Measurements from ENCODE around the gene C12orf76. TPM values are rescaled to one million over a fixed set of nuclear protein-coding genes. Genes with fewer than 3 reads are reported as not detected.

The C12orf76 gene
- total and polyA plus RNA-seq, 9 of the 15 experiments (the other 6 are each of a cell fraction or from before 2014, with no cell fraction given), result 6.3 to 38.6 (median 12.3) TPM

- peak; percentile 84 for TF ChIP-seq JUND (IDR thresholded peaks at IDR 0.05; ENCODE audit: borderline replicate concordance, low read depth, low read length)
- no peak; the same call in 2 of the 3 replicates for TF ChIP-seq JUND (tag; IDR thresholded peaks at IDR 0.05; ENCODE audit: borderline replicate concordance, low read depth, low read length)
- peak; percentile 32 for TF ChIP-seq CCNT2 (IDR thresholded peaks at IDR 0.05; ENCODE audit: borderline replicate concordance, extremely low read depth, insufficient read length, low read depth, low read length)
- no peak for TF ChIP-seq LCOR (CRISPR knock-in tag; IDR thresholded peaks at IDR 0.05)
- TF ChIP-seq SNIP1 (IDR thresholded peaks at IDR 0.05; ENCODE audit: low read depth), result no peak
- TF ChIP-seq MAZ (CRISPR knock-in tag; conservative IDR thresholded peaks at IDR 0.05 in 1 of 2, IDR thresholded peaks at IDR 0.05 in 1 of 2), result peak; percentile 75 to 85
- TF ChIP-seq ELF4 (CRISPR knock-in tag; IDR thresholded peaks at IDR 0.05), result 0 out of 2 replicates have a peak, but pooled peaks have one; percentile 11
- TF ChIP-seq ZNF785 (CRISPR knock-in tag; IDR thresholded peaks at IDR 0.05), result no peak
- TF ChIP-seq BHLHE40 (IDR thresholded peaks at IDR 0.05; ENCODE audit: low read length), result peak; percentile 33; the same call in 1 of the 2 replicates
- 0 out of 2 replicates have a peak, but pooled peaks have one; percentile 51 for TF ChIP-seq RHOXF2B (CRISPR knock-in tag; conservative IDR thresholded peaks at IDR 0.05)
- peak; percentile 70; the same call in 1 of the 2 replicates for TF ChIP-seq JUN (IDR thresholded peaks at IDR 0.05; ENCODE audit: borderline replicate concordance, low read depth, low read length)
- no peak for TF ChIP-seq JUN (CRISPR knock-in tag; IDR thresholded peaks at IDR 0.05; ENCODE audit: borderline replicate concordance)
- peak; percentile 86 for TF ChIP-seq MXI1 (IDR thresholded peaks at IDR 0.05; ENCODE audit: low read depth, low read length)
- TF ChIP-seq THAP12 (CRISPR knock-in tag; IDR thresholded peaks at IDR 0.05), result 0 out of 2 replicates have a peak, but pooled peaks have one; percentile 8
- TF ChIP-seq PREB (CRISPR knock-in tag; IDR thresholded peaks at IDR 0.05), result no peak
- peak; percentile 64; the same call in 1 of the 2 replicates for TF ChIP-seq ZBED1 (IDR thresholded peaks at IDR 0.05)
- TF ChIP-seq RCOR1 (IDR thresholded peaks at IDR 0.05; ENCODE audit: borderline replicate concordance in 1 of 2, low read depth in 2 of 2, low read length in 2 of 2), result peak in 1 of 2 experiments; percentile 92; a peak in 2 of 4 replicates
- TF ChIP-seq ZNF586 (CRISPR knock-in tag; conservative IDR thresholded peaks at IDR 0.05), result no peak
- peak; percentile 84; the same call in 1 of the 2 replicates for TF ChIP-seq MTA1 (IDR thresholded peaks at IDR 0.05; ENCODE audit: borderline replicate concordance)
- no peak for TF ChIP-seq ZNF324 (CRISPR knock-in tag; IDR thresholded peaks at IDR 0.05)
- peak; percentile 46; the same call in 1 of the 2 replicates for TF ChIP-seq NCOR1 (IDR thresholded peaks at IDR 0.05)
- no peak for TF ChIP-seq GTF2F1 (IDR thresholded peaks at IDR 0.05; ENCODE audit: low read depth, low read length)
- peak; percentile 94 for TF ChIP-seq NKRF (IDR thresholded peaks at IDR 0.05; ENCODE audit: borderline replicate concordance)
Measured at GRCh38 chr12:110048242-110049027, at the start of gene C12orf76 (continued).

Measured in K562 (cell line).